EH (cell line): Measurements from ENCODE around the gene ECEL1.

Experiments used
- DNase-seq: peaks from one replicate; pipeline ENCODE4 v3.0.0-alpha.2; 2015; ENCODE audit warnings: low read depth

ECEL1 gene

DNA sequence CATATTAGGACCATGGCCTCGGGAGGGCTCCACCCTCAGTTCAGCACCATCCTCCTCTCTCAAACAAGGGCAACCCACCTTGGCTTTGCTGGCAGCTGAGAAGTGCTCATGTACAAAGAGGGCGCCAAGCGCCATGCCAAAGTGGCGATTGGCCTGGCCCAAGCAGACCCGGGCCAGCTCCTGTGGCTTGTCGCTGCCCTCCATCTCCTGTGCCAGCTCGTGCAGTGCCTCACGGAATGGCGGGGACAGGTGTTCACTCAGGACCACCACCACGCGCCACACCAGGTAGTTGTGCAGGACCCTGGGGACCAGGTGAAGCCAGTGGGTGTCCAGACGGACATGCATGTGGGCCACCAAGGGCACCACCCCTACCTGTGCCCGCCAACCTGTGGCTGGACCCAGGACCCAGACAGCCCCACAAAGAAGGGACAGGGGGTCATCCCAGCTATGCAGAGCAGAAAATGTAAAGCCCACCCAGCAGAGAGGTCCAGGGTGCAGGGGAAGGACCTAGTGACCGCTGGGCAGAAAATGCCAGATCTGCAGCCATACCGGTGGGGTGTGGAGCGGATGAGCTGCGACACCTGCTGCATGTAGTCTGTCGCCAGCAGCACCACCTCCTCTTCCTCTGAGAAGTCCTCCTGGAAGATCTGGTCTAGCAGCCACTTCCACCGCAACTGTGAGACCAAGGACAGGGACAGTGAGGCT, 3.6 kb downstream of the ECEL1 start:
- no peak for DNase-seq

GRCh38 chr2:232483311-232483922, 4.2 kb downstream of the ECEL1 start:
- no peak for DNase-seq

- DNase-seq: no peak
Observed at GRCh38 chr2:232482301-232483238, 5.1 kb downstream of the ECEL1 start.

- no peak for DNase-seq
Observed at GRCh38 chr2:232481322-232482140, 6.1 kb downstream of the ECEL1 start.

GRCh38 chr2:232480201-232481190, 7.1 kb downstream of the ECEL1 start:
- DNase-seq: no peak

- no peak for DNase-seq
Observed at GRCh38 chr2:232479341-232480200, 8.1 kb downstream of the ECEL1 start.

GRCh38 chr2:232478571-232479340, 8.9 kb downstream of the ECEL1 start:
- no peak for DNase-seq

GRCh38 chr2:232477751-232478510, 9.7 kb downstream of the ECEL1 start:
- DNase-seq: no peak

DNA sequence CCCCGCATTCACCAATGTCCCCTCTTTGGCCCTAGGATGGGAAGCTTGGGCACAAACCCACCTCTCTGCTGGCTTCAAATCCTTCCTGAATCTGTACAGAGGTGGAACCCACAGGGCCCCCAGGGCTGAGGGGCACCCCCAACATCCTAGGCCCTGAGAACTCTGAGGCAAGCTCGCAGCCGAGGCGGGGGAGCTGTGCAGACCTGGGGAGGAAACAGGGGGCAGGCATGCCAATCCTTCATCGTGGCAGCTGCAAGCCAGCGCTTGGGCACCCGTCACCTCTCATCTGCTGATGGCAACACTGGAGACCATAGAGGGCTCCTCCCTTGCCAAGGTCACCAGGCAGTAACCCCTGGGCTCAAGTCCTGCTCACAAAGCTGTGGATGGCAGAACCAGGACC, 10.8 kb downstream of the ECEL1 start:
- DNase-seq: no peak

GRCh38 chr2:232476045-232476444, 11.6 kb downstream of the ECEL1 start:
- DNase-seq: no peak

GRCh38 chr2:232473467-232473890, 14.2 kb downstream of the ECEL1 start:
- DNase-seq: peak; percentile 14

DNA sequence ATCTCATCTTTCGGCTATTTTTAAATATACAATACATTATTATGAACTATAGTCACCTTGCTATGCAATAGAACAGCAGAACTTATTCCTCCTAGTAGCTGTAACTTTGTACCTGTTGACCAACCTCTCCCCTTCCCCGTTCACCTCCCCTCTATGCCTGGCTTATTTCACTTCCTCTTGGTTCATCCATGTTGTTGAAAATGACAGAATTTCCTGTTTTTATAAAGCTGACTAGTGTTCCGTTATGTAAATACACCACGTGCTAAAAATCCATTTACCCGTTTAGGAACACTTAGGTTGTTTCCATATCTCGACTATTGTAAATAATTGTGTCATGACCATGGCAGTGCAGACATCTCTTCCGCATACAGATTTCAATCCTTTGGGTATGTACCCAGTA, 21.4 kb downstream of the ECEL1 start:
- no peak for DNase-seq

- no peak for DNase-seq
Observed at GRCh38 chr2:232465061-232465460, 22.6 kb downstream of the ECEL1 start.

GRCh38 chr2:232464544-232464885, 23.1 kb downstream of the ECEL1 start:
- DNase-seq: no peak

DNA sequence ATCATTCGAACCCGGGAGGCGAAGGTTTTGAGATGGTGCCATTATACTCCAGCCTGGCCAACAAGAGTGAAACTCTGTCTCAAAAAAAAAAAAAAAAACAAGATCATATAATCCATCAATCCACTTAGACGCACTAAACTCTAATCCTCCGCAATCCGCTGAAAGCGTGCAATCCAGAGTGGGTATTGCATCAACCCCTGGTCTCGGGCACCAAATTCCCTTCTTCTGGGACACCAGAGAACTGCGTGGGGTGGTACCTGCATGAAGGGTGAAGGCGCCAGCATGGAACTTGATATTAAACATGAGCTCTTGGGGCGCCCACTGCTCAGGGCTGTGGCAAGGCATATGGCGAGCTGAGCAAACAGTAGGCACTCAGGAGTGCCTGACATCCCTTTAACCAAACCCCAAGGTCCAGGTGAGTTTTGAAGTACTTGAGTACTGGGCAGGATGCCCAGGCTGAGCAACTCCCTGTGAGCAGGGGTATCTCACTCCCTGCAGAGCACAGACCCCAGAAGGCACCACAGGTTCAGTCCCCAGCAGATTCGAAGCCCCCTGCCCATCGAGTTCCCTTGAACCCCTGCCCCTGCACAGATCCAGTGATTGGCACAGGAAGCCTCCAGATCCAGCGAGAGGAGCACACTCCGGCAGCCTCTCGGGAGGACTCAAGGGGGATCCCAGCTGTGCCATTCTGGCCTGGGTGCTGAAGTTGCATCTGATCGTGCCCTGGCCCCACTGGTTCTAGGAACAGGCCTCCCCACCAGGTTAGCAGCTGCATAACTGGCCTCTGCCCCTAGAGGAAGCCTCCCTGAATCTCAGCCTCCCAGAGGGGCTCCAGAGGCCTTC, 23.7 kb downstream of the ECEL1 start:
- no peak for DNase-seq

DNA sequence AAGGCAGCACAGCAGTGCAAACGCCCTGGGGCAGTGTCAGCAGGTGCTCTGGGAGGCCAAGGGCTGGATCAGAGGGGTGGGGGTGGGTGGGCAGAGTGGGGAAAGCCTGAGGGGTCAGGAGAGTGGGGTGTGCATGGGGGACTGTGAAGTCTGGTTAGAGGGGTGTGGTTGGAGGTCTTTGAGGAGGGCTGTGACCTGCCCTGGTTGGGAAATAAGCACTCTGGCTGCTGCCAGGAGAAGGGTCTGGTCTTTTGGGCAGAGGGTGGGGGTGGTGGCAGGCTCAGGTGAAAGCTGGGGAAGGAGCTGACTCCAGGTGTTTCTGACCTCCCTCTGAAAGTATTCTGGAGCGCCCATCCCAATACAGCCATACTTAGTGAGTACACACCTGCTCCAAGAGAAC, 27.5 kb downstream of the ECEL1 start:
- DNase-seq: no peak

GRCh38 chr2:232459419-232460035, 28.1 kb downstream of the ECEL1 start:
- no peak for DNase-seq
